ENCODE results near the gene ERCC5. TPM values are rescaled to one million over a fixed set of nuclear protein-coding genes. Genes with fewer than 3 reads are reported as not detected.

ERCC5 gene
- total RNA-seq, 6 experiments from 2014 or later, result 21.6 to 47.4 (median 29.2) TPM

- H3K27ac ChIP-seq, result peak overlapping the region; percentile 84 to 97 (median 94)
- H3K36me3 ChIP-seq, result no peaks in the 10 kb centered on the region
- H3K27me3 ChIP-seq, result no peaks in the 10 kb centered on the region
- DNase-seq (no peak), ATAC-seq (peak; percentile 20 to 44 (median 26))
- under 1% methylated on average over 13 of the region's 13 CpGs for WGBS (ENCODE audit: insufficient coverage, low coverage, low lambda C conversion rate, missing lambda C conversion rate)
- peaks cover 0 to 20% (median 7%) of the 10 kb centered on the region in 4 donors for H3K4me1 ChIP-seq
- no peak for TF ChIP-seq POLR2A (IDR thresholded peaks at IDR 0.05)
- TF ChIP-seq CTCF (IDR thresholded peaks at IDR 0.05), result no peak
- H3K4me3 ChIP-seq, result peak overlapping the region; percentile 78 to 93 (median 90)
- H3K9me3 ChIP-seq, result no peaks in the 10 kb centered on the region
- intact Hi-C loops (cut with DNase I), result loop anchor here in 1 of 2 donors (10.0 kb wide), 1 partner anchor 260 kb away; no protein-coding TSS in a partner anchor
Measured at GRCh38 chr13:102845289-102845629, 573 bp upstream of the ERCC5 start.

- Histone ChIP-seq H3K27me3 (no peaks in the 10 kb centered on the region), H3K36me3 (no peaks in the 10 kb centered on the region), H3K4me1 (peaks cover 0 to 20% (median 7%) of the 10 kb centered on the region in 4 donors), H3K9me3 (no peaks in the 10 kb centered on the region), H3K4me3 (peak overlapping the region; percentile 78 to 93 (median 90)), H3K27ac (peak overlapping the region; percentile 84 to 97 (median 94))
- ATAC-seq, result peak; percentile 38 to 50 (median 46)
- WGBS (ENCODE audit: insufficient coverage, low coverage, low lambda C conversion rate, missing lambda C conversion rate), result 0% methylated on average over 20 of the region's 31 CpGs
- peak; percentile 46 to 59 (median 52) for DNase-seq
- TF ChIP-seq CTCF (IDR thresholded peaks at IDR 0.05) (no peak), POLR2A (IDR thresholded peaks at IDR 0.05) (no peak)
- intact Hi-C loops (cut with DNase I), result loop anchor here in 1 of 2 donors (10.0 kb wide), 1 partner anchor 262 kb away; no protein-coding TSS in a partner anchor
Measured at GRCh38 chr13:102846261-102847015, 606 bp downstream of the ERCC5 start.

- Histone ChIP-seq H3K4me3 (peak overlapping the region; percentile 78 to 93 (median 90)), H3K36me3 (no peaks in the 10 kb centered on the region), H3K9me3 (no peaks in the 10 kb centered on the region), H3K4me1 (peaks cover 0 to 20% (median 7%) of the 10 kb centered on the region in 4 donors), H3K27me3 (no peaks in the 10 kb centered on the region), H3K27ac (peak overlapping the region; percentile 84 to 97 (median 94))
- DNase-seq, result no peak
- 8% methylated on average over 12 of the region's 12 CpGs for WGBS (ENCODE audit: insufficient coverage, low coverage, low lambda C conversion rate, missing lambda C conversion rate)
- TF ChIP-seq CTCF (IDR thresholded peaks at IDR 0.05) (peak; percentile 69 to 76 (median 76)), POLR2A (IDR thresholded peaks at IDR 0.05) (no peak)
- intact Hi-C loops (cut with DNase I), result loop anchor here in 1 of 2 donors (10.0 kb wide), 1 partner anchor 263 kb away; no protein-coding TSS in a partner anchor
- peak; percentile 25 to 31 (median 28) for ATAC-seq
Measured at GRCh38 chr13:102847272-102848234, 1.7 kb downstream of the ERCC5 start.

GRCh38 chr13:102848956-102849355, 3.1 kb downstream of the ERCC5 start:
- WGBS (ENCODE audit: insufficient coverage, low coverage, low lambda C conversion rate, missing lambda C conversion rate), result 81% methylated on average over 6 of the region's 6 CpGs
- DNase-seq (no peak), ATAC-seq (no peak)
- Histone ChIP-seq H3K9me3 (no peaks in the 10 kb centered on the region), H3K27me3 (no peaks in the 10 kb centered on the region), H3K4me3 (no peak overlapping the region), H3K4me1 (peaks cover 0 to 20% (median 7%) of the 10 kb centered on the region in 4 donors), H3K36me3 (peaks cover 0 to 3% (median under 1%) of the 10 kb centered on the region in 4 donors), H3K27ac (no peak overlapping the region)
- intact Hi-C loops (cut with DNase I), result loop anchor here in 1 of 2 donors (10.0 kb wide), 1 partner anchor 264 kb away; no protein-coding TSS in a partner anchor
- TF ChIP-seq CTCF (IDR thresholded peaks at IDR 0.05), result no peak
- TF ChIP-seq POLR2A (IDR thresholded peaks at IDR 0.05), result no peak
